ENCODE results near the gene LARGE1.

LARGE1 gene

GRCh38 chr22:33920197-33920540, at the start of gene LARGE1:
TSS of gene LARGE1 (minus strand) at chr22:33920476.
- Histone ChIP-seq H3K36me3 (peaks cover 0 to 21% (median 0%) of the 10 kb centered on the region in 11 experiments; a peak in 8 of 22 replicates), H3K9ac (peak within 1 kb of the TSS; percentile 82 to 92 (median 86)), H3K27me3 (peaks cover 0 to 11% (median 0%) of the 10 kb centered on the region in 11 experiments; a peak in 5 of 22 replicates), H3K4me2 (peak within 1 kb of the TSS; percentile 94 to 99 (median 98)), H3K4me1 (peaks cover 34 to 55% (median 44%) of the 10 kb centered on the region in 10 experiments), H3K27ac (peak within 1 kb of the TSS; percentile 55 to 83 (median 75); a peak in 21 of 22 replicates), H3K9me3 (replicated peaks in 1 of 11) (no peaks in the 10 kb centered on the region), H3K4me3 (peak within 1 kb of the TSS; percentile 87 to 96 (median 90)), H4K20me1 (peaks cover 49 to 55% (median 51%) of the 10 kb centered on the region in 11 experiments; a peak in 20 of 22 replicates)
- no peak for TF ChIP-seq Cebpa-rat (IDR thresholded peaks at IDR 0.05)

- H3K4me1 ChIP-seq, result peaks cover 0 to 5% (median 0%) of the 10 kb centered on the region in 10 experiments; a peak in 1 of 20 replicates
- no peaks in the 10 kb centered on the region for H3K36me3 ChIP-seq
- H3K4me3 ChIP-seq, result no peak overlapping the region
- no peaks in the 10 kb centered on the region for H4K20me1 ChIP-seq
- H3K9ac ChIP-seq, result no peak overlapping the region
- H3K27ac ChIP-seq, result no peak overlapping the region
- H3K9me3 ChIP-seq (replicated peaks in 1 of 11), result peaks cover 0 to 5% (median 0%) of the 10 kb centered on the region in 11 experiments; a peak in 2 of 22 replicates
- TF ChIP-seq Cebpa-rat (IDR thresholded peaks at IDR 0.05), result no peak
- H3K27me3 ChIP-seq, result no peaks in the 10 kb centered on the region
- H3K4me2 ChIP-seq, result peak overlapping the region in 2 of 11 experiments; percentile 14 to 23; a peak in 1 of 22 replicates
These were observed 48.8 kb upstream of the LARGE1 start for GRCh38 chr22:33969045-33969444.

DNA sequence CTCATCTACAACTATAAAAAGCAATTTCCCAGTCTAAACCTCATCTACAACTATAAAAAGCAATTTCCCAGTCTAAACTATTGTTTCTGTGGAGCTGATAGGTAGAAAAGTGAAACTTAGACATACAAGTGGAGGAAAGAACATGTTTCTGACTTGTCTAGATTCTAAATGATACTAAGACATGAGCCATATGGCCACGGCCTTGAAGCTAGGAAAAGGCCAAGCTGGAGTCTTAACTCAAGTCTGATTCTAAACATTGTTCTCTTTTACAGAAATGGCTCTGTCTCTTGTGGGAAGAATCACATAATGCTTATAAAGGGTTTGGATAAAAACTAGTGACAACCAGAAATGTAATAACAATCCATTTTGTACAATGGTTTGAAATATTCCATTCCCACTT, 43.8 kb upstream of the LARGE1 start:
- Histone ChIP-seq H3K4me3 (no peak overlapping the region), H3K36me3 (no peaks in the 10 kb centered on the region), H4K20me1 (no peaks in the 10 kb centered on the region), H3K27ac (no peak overlapping the region), H3K4me2 (no peak overlapping the region), H3K27me3 (peaks cover 0 to 4% (median 0%) of the 10 kb centered on the region in 11 experiments; a peak in 1 of 22 replicates), H3K4me1 (peaks cover 5 to 17% (median 12%) of the 10 kb centered on the region in 10 experiments; a peak in 19 of 20 replicates), H3K9me3 (replicated peaks in 1 of 11) (peaks cover 0 to 4% (median 0%) of the 10 kb centered on the region in 11 experiments; a peak in 1 of 22 replicates), H3K9ac (no peak overlapping the region)
- TF ChIP-seq Cebpa-rat (IDR thresholded peaks at IDR 0.05), result no peak

DNA sequence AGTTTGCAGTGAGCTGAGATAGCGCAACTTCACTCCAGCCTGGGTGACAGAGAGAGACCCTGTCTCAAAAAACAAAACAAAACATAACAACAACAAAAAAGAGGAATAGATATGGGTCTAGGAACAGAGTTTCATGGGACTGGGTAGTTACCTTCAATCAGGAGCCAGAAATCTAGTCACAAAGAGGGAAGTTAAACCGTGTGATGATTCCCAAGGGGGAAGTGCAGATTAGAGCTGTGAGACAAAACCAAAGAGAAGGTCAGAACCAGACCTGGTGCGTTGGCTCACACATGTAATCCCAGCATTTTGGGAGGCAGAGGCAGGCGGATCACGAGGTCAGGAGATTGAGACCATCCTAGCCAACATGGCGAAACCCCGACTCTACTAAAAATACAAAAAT, 42.1 kb upstream of the LARGE1 start:
- no peak for TF ChIP-seq Cebpa-rat (IDR thresholded peaks at IDR 0.05)
- Histone ChIP-seq H3K27ac (no peak overlapping the region), H3K9ac (no peak overlapping the region), H4K20me1 (no peaks in the 10 kb centered on the region; a peak in 1 of 22 replicates), H3K9me3 (replicated peaks in 1 of 11) (peaks cover 0 to 4% (median 0%) of the 10 kb centered on the region in 11 experiments; a peak in 1 of 22 replicates), H3K4me3 (no peak overlapping the region), H3K27me3 (peaks cover 0 to 4% (median 0%) of the 10 kb centered on the region in 11 experiments; a peak in 1 of 22 replicates), H3K36me3 (no peaks in the 10 kb centered on the region), H3K4me1 (peaks cover 21 to 34% (median 26%) of the 10 kb centered on the region in 10 experiments), H3K4me2 (peak overlapping the region in 5 of 11 experiments; percentile 15 to 32 (median 26); a peak in 8 of 22 replicates)

DNA sequence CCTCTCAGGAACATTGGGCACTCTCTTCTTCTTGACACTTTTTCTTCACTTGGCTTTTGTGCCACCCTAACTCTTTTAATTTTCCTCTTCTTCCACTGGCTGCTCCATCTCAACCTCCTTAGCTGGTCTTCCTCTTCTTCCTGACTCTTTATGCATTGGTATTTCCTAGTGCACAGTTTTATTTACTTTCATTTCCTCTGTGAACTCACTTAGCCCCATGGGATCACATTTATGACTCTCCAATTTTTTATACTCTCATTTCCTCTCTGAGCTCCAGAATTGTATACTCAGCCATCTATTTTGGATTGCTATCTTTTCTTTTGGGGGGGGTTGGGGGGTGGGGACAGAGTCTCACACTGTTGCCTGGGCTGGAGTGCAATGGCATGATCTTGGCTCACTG, 38.5 kb upstream of the LARGE1 start:
- Histone ChIP-seq H3K36me3 (no peaks in the 10 kb centered on the region), H4K20me1 (no peaks in the 10 kb centered on the region; a peak in 1 of 22 replicates), H3K4me1 (peaks cover 27 to 41% (median 33%) of the 10 kb centered on the region in 10 experiments), H3K27ac (peak overlapping the region in 2 of 11 experiments; percentile 26 to 54; a peak in 5 of 22 replicates), H3K4me2 (peak overlapping the region; percentile 14 to 73 (median 59); a peak in 21 of 22 replicates), H3K27me3 (peaks cover 0 to 5% (median 0%) of the 10 kb centered on the region in 11 experiments; a peak in 2 of 22 replicates), H3K9ac (no peak overlapping the region), H3K4me3 (no peak overlapping the region), H3K9me3 (replicated peaks in 1 of 11) (peaks cover 0 to 4% (median 0%) of the 10 kb centered on the region in 11 experiments; a peak in 1 of 22 replicates)
- TF ChIP-seq Cebpa-rat (IDR thresholded peaks at IDR 0.05), result no peak

GRCh38 chr22:33957086-33957485, 36.8 kb upstream of the LARGE1 start:
- no peaks in the 10 kb centered on the region; a peak in 1 of 22 replicates for H4K20me1 ChIP-seq
- no peak overlapping the region for H3K9ac ChIP-seq
- H3K4me1 ChIP-seq, result peaks cover 25 to 33% (median 28%) of the 10 kb centered on the region in 10 experiments
- no peak for TF ChIP-seq Cebpa-rat (IDR thresholded peaks at IDR 0.05)
- H3K36me3 ChIP-seq, result no peaks in the 10 kb centered on the region
- peaks cover 0 to 5% (median 0%) of the 10 kb centered on the region in 11 experiments; a peak in 2 of 22 replicates for H3K27me3 ChIP-seq
- H3K27ac ChIP-seq, result no peak overlapping the region; a peak in 1 of 22 replicates
- H3K4me2 ChIP-seq, result peak overlapping the region in 10 of 11 experiments; percentile 19 to 73 (median 52); a peak in 17 of 22 replicates
- no peak overlapping the region for H3K4me3 ChIP-seq
- H3K9me3 ChIP-seq (replicated peaks in 1 of 11), result peaks cover 0 to 4% (median 0%) of the 10 kb centered on the region in 11 experiments; a peak in 1 of 22 replicates

GRCh38 chr22:33952776-33953175, 32.5 kb upstream of the LARGE1 start:
- Histone ChIP-seq H3K27me3 (peaks cover 0 to 5% (median 0%) of the 10 kb centered on the region in 11 experiments; a peak in 1 of 22 replicates), H3K9ac (no peak overlapping the region), H3K4me3 (no peak overlapping the region), H3K9me3 (replicated peaks in 1 of 11) (peaks cover 0 to 8% (median 0%) of the 10 kb centered on the region in 11 experiments; a peak in 1 of 22 replicates), H3K4me2 (no peak overlapping the region), H4K20me1 (no peaks in the 10 kb centered on the region), H3K36me3 (no peaks in the 10 kb centered on the region), H3K27ac (no peak overlapping the region), H3K4me1 (peaks cover 9 to 13% (median 11%) of the 10 kb centered on the region in 10 experiments; a peak in 16 of 20 replicates)
- TF ChIP-seq Cebpa-rat (IDR thresholded peaks at IDR 0.05), result no peak

- Histone ChIP-seq H3K4me2 (no peak overlapping the region), H3K36me3 (no peaks in the 10 kb centered on the region), H3K27ac (no peak overlapping the region), H4K20me1 (no peaks in the 10 kb centered on the region), H3K9me3 (replicated peaks in 1 of 11) (peaks cover 10 to 35% (median 26%) of the 10 kb centered on the region in 11 experiments), H3K27me3 (no peaks in the 10 kb centered on the region), H3K4me3 (no peak overlapping the region), H3K4me1 (no peaks in the 10 kb centered on the region), H3K9ac (no peak overlapping the region)
- TF ChIP-seq Cebpa-rat (IDR thresholded peaks at IDR 0.05), result no peak
These were observed 20.5 kb upstream of the LARGE1 start for GRCh38 chr22:33940741-33941140.

DNA sequence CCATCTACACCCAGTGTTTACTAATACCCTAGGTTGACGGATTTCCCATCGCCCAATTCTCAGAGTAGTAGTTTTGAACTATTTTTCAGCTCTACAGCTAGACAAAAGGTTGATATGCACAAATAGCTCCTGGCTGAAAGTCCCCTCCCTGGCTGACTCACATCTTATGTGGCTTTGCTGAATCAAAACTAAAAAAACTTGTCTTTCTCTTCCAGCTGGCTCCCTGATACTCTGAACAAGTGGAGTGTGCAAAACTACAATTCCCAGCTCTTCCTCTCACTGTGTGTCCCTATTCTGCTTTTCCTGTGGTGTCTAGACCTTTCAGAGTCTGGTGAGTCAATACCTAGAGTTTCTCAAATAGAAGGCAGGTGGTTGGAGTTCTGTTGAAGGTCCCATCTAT, 12.7 kb upstream of the LARGE1 start:
- Histone ChIP-seq H3K36me3 (no peaks in the 10 kb centered on the region), H3K9ac (no peak overlapping the region), H3K27ac (no peak overlapping the region), H3K4me3 (no peak overlapping the region), H3K4me2 (no peak overlapping the region), H3K4me1 (no peaks in the 10 kb centered on the region), H3K9me3 (replicated peaks in 1 of 11) (no peaks in the 10 kb centered on the region), H3K27me3 (no peaks in the 10 kb centered on the region), H4K20me1 (no peaks in the 10 kb centered on the region)
- no peak for TF ChIP-seq Cebpa-rat (IDR thresholded peaks at IDR 0.05)

Data from BLaER1 treated with 17β-estradiol and CSF1 and Interleukin-3, amounts not matched to agents 10 nM and 100 nM (cell line).